SU-DHL-6 (cell line): ENCODE measurements around the gene NINL.
"Not testable (repeated sequence)": the region's sequence is repeated elsewhere in the genome, so short reads cannot be mapped to it uniquely, and the experiment has no call there.

Experiments used
- H2AFZ ChIP-seq: fragments of 200-600 bp; sonication (generic); 2 replicates; pipeline ENCODE4 v1.6.1; 2014; ENCODE audit warnings: low read depth, mild to moderate bottlenecking, moderate library complexity, mixed read lengths, antibody characterized with exemption, low read length; ENCODE audit not compliant: severe bottlenecking
- H3F3A ChIP-seq: fragments of 200-600 bp; shearing (Covaris generic); 2 replicates; pipeline ENCODE4 v1.6.0; 2016; ENCODE audit warnings: antibody characterized with exemption, mild to moderate bottlenecking; ENCODE audit not compliant: insufficient read depth
- H3K27ac ChIP-seq: fragments of 200-600 bp; sonication (generic); 2 replicates; pipeline ENCODE4 v1.5.1; 2016; ENCODE audit warnings: low read depth, mild to moderate bottlenecking, low read length, moderate library complexity, mixed read lengths
- H3K27me3 ChIP-seq: fragments of 200-600 bp; sonication (generic), shearing (Covaris generic); 2 replicates; pipeline ENCODE4 v1.6.0; 2014; ENCODE audit warnings: mild to moderate bottlenecking, low read length
- H3K36me3 ChIP-seq: fragments of 200-600 bp; sonication (generic); 2 replicates; pipeline ENCODE4 v1.6.1; 2014; ENCODE audit warnings: mild to moderate bottlenecking, low read length, mixed read lengths
- H3K4me2 ChIP-seq: fragments of 300-600, 200-600 bp; shearing (Covaris generic), sonication (generic); 2 replicates; pipeline ENCODE4 v1.6.0; 2014; ENCODE audit warnings: low read length, low read depth, mild to moderate bottlenecking; ENCODE audit not compliant: poor library complexity, severe bottlenecking
- H3K4me3 ChIP-seq: fragments of 200-600 bp; sonication (generic); 2 replicates; pipeline ENCODE4 v1.5.1; 2014; ENCODE audit warnings: antibody characterized with exemption, low read length, mild to moderate bottlenecking, mixed read lengths; ENCODE audit not compliant: insufficient read depth, poor library complexity, severe bottlenecking
- H3K79me2 ChIP-seq: fragments of 200-600 bp; sonication (generic); 2 replicates; pipeline ENCODE4 v1.6.1; 2014; ENCODE audit warnings: mild to moderate bottlenecking, low read length, moderate library complexity; ENCODE audit not compliant: insufficient read depth
- H3K9ac ChIP-seq: fragments of 200-600 bp; sonication (generic); 2 replicates; pipeline ENCODE4 v1.7.0; 2014; ENCODE audit warnings: mild to moderate bottlenecking, low read length
- H3K9me2 ChIP-seq: fragments of 200-600 bp; sonication (generic); replicated peaks from 2 replicates; pipeline ENCODE4 v1.6.1; 2014; ENCODE audit warnings: low read length; ENCODE audit not compliant: insufficient read depth
- H3K9me3 ChIP-seq: fragments of 200-600 bp; sonication (generic); 2 replicates; pipeline ENCODE4 v1.6.1; 2014; ENCODE audit warnings: low read length, mixed read lengths; ENCODE audit not compliant: insufficient read depth
- H4K20me1 ChIP-seq: fragments of 200-600 bp; sonication (generic); 2 replicates; pipeline ENCODE4 v1.6.1; 2014; ENCODE audit warnings: low read depth, mild to moderate bottlenecking, antibody characterized with exemption, low read length, moderate library complexity, mixed read lengths
- CTCF ChIP-seq: fragments of 200-600 bp; sonication (generic); IDR thresholded peaks from one replicate; pipeline ENCODE4 v1.5.1; 2017; ENCODE audit warnings: antibody characterized with exemption, mild to moderate bottlenecking, low read length, moderate library complexity; ENCODE audit not compliant: insufficient read depth, poor library complexity, severe bottlenecking
- EZH2phosphoT487 ChIP-seq: fragments of 200-600 bp; sonication (generic), shearing (Covaris generic); conservative IDR thresholded peaks from 2 replicates; pipeline ENCODE4 v1.6.1; 2018; ENCODE audit warnings: mild to moderate bottlenecking, antibody characterized with exemption, low read length, moderate library complexity, mixed read lengths

The NINL gene

DNA sequence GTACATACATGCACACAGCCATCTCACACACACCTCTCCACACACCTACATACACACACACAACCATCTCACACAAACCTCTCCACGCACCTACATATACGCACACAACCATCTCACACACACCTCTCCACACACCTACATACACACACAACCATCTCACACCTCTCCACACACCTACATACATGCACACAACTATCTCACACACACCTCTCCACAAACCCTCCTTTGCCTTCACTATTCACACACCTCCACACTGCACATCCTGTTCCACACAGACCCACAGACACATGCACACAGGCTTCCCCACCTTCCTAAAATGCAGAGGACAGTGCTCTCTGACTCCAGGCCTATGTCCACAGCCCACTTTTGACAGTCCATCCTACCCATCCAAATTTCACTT is 16.3 kb upstream of the NINL start:
- H3K4me2 ChIP-seq = no peak overlapping the region
- no peak overlapping the region for H3K27ac ChIP-seq
- no peaks in the 10 kb centered on the region for H3K9me3 ChIP-seq
- no peaks in the 10 kb centered on the region for H3K9me2 ChIP-seq
- no peak for TF ChIP-seq EZH2phosphoT487
- TF ChIP-seq CTCF = no peak
- H3K9ac ChIP-seq = no peak overlapping the region
- no peaks in the 10 kb centered on the region for H3K79me2 ChIP-seq
- no peak overlapping the region for H2AFZ ChIP-seq
- no peaks in the 10 kb centered on the region for H4K20me1 ChIP-seq
- H3K36me3 ChIP-seq = no peaks in the 10 kb centered on the region
- no peaks in the 10 kb centered on the region for H3F3A ChIP-seq
- H3K27me3 ChIP-seq = no peaks in the 10 kb centered on the region
- H3K4me3 ChIP-seq = no peak overlapping the region

GRCh38 chr20:25600632-25601031 is 15.3 kb upstream of the NINL start:
- Histone ChIP-seq H3K9me2 (no peaks in the 10 kb centered on the region), H3K79me2 (no peaks in the 10 kb centered on the region), H4K20me1 (no peaks in the 10 kb centered on the region), H3K9ac (no peak overlapping the region), H3K4me2 (no peak overlapping the region), H2AFZ (no peak overlapping the region), H3K4me3 (no peak overlapping the region), H3K9me3 (no peaks in the 10 kb centered on the region), H3K27ac (no peak overlapping the region), H3K27me3 (no peaks in the 10 kb centered on the region), H3F3A (no peaks in the 10 kb centered on the region), H3K36me3 (no peaks in the 10 kb centered on the region)
- TF ChIP-seq CTCF = no peak
- no peak for TF ChIP-seq EZH2phosphoT487

- no peak overlapping the region for H3K9ac ChIP-seq
- H3K4me2 ChIP-seq = no peak overlapping the region
- H3K27me3 ChIP-seq = no peaks in the 10 kb centered on the region
- TF ChIP-seq EZH2phosphoT487 = no peak
- no peak for TF ChIP-seq CTCF
- H3K9me2 ChIP-seq = no peaks in the 10 kb centered on the region
- no peaks in the 10 kb centered on the region for H3K36me3 ChIP-seq
- no peak overlapping the region for H2AFZ ChIP-seq
- no peaks in the 10 kb centered on the region for H3K9me3 ChIP-seq
- no peaks in the 10 kb centered on the region for H4K20me1 ChIP-seq
- no peaks in the 10 kb centered on the region for H3F3A ChIP-seq
- no peak overlapping the region for H3K27ac ChIP-seq
- H3K79me2 ChIP-seq = no peaks in the 10 kb centered on the region
- H3K4me3 ChIP-seq = no peak overlapping the region
These were observed 7.0 kb upstream of the NINL start for GRCh38 chr20:25592135-25592852.

DNA sequence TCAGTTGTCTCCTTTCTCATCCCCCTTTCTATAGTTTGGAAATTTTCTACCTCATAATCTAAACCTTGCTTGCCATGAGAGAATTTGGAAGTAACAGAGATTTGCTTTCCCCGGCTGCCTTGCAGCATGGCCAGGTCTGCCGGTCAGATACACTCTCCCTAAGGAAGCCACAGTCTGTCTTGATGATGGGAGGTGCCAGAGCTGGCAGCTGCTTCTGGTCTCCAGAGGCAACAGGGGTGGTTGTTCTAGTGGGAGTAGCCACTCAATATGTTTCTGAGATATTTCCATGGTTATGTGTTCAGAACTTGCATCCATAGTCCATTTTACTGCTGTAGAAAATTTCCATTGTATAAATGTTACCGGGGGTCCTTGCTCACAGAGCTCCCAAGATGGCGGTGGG is 5.4 kb upstream of the NINL start:
- H3K9me3 ChIP-seq, H3K79me2 ChIP-seq, H3K36me3 ChIP-seq, H3K4me3 ChIP-seq, H3F3A ChIP-seq, H3K27ac ChIP-seq, H2AFZ ChIP-seq, H4K20me1 ChIP-seq, H3K27me3 ChIP-seq, H3K9me2 ChIP-seq, H3K9ac ChIP-seq, H3K4me2 ChIP-seq: not testable (repeated sequence)
